Measurements from ENCODE around the gene ARL9.
A peak's percentile ranks its signal among the peaks of the same experiment; 100 is the strongest.
"Not testable (repeated sequence)": the region's sequence is repeated elsewhere in the genome, so short reads cannot be mapped to it uniquely, and the experiment has no call there.

Gene ARL9, protein sequence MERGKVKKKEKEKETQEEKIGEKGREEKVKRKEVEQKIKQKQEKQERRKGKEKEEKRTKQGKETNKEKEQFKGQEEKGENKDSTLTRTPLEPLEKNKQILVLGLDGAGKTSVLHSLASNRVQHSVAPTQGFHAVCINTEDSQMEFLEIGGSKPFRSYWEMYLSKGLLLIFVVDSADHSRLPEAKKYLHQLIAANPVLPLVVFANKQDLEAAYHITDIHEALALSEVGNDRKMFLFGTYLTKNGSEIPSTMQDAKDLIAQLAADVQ

DNA sequence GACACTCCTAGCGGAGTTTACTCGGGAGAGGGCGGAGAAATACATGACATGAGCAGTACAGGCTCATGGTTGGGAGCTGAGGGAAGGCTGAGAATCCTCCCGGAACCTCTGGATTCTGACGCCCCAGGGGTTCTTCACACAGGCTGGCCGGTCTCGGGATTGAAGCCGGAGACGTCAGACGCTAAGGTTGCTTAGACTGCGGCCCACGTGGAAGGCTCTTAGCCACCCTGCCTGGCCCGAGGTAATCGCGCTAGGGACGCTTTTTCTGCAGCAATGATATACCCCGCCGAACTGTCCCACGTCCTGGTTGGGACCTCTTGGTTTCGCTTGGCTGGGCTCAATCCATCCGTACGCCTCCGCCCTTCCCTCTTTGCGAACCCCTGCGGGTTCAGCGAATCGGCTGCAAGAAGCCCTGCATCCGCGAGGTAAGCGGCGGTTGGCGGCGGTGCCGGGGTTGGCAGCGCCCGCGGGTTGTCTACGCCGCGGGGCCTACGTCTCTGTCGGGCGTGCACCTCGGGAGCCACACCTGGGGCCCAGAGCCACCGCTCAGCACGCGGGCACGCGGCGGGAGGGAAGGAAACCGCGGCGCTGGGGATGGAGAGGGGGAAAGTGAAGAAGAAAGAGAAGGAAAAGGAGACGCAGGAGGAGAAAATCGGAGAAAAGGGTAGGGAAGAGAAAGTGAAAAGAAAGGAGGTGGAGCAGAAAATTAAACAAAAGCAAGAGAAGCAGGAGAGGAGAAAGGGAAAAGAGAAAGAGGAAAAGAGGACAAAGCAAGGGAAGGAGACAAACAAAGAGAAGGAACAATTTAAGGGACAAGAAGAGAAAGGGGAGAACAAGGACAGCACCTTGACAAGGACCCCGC, at the start of gene ARL9:
TSS of gene ARL9 (plus strand) at position 523 of the 862 bp plus-strand sequence. CDS start at position 595, 72 bp downstream.
- DNase-seq, result no peak

GRCh38 chr4:56460085-56460484, 45.5 kb upstream of the ARL9 start:
- DNase-seq, result no peak

GRCh38 chr4:56462157-56462556, 43.4 kb upstream of the ARL9 start:
- DNase-seq, result no peak

- no peak for DNase-seq
Measured at GRCh38 chr4:56463711-56464110, 41.9 kb upstream of the ARL9 start.

DNA sequence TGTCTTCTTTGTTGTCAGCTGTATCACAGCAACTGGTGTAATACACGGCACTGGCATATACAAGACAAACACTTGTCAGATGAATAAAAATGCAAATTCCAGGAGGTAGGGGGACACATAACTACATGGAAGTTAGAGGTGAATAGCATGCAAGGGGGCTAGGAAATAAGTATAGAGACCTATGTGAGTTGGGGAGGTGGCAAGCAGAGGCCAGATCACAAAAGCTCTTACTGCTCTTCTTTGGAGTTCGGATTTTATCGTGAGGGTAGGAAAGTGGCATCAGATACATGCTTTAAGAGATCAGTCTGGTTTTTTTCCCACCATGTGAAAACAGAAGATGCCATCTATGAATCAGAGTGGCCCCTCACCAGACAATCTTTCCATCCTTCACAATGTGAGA, 41.0 kb upstream of the ARL9 start:
- no peak for DNase-seq

- no peak for DNase-seq
Measured at GRCh38 chr4:56465599-56466295, 39.8 kb upstream of the ARL9 start.

GRCh38 chr4:56466296-56466761, 39.3 kb upstream of the ARL9 start:
- DNase-seq, result not testable (repeated sequence)

DNA sequence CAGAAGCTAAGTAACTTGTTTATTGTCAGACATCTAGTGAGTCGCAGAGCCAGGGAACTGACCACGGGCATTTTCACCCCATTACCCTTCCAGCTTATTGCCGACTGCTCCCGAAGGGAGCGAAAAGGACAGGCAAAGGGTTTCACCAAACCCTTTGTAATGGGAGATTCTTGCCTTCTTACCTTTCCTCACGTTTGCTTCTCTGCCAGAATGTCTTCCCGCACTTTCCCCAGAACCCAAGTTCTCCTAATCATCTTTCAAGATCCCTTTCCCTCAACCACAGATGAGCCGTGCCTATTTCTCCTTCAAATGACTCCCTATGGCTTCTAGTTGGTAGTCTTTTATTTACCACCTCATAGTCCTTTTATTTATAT, 38.7 kb upstream of the ARL9 start:
- DNase-seq, result no peak

GRCh38 chr4:56467284-56468096, 38.1 kb upstream of the ARL9 start, which contains the start of gene SRP72:
Gene SRP72, plus strand, starts transcription at chr4:56467617. Its CDS starts 19 bp downstream, at chr4:56467636.
- peak; percentile 78 for DNase-seq

DNA sequence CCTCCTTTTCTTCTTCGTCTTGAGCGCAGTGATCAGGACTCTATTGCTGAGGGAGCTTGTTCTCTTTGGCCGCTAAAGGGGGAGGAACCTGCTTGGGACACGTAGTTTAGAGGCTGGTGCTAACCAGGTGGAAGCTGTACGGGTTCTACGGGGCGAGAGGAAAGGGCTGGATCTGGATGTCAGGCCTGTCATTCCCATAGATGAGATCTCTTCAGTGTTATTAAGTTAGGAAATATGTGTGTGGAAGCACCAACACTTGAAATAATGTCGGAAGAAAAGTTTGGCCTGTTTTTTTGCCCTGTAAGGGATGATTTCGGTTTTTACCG, 37.5 kb upstream of the ARL9 start:
- peak; percentile 38 for DNase-seq

GRCh38 chr4:56469489-56470210, 35.9 kb upstream of the ARL9 start:
- no peak for DNase-seq

DNA sequence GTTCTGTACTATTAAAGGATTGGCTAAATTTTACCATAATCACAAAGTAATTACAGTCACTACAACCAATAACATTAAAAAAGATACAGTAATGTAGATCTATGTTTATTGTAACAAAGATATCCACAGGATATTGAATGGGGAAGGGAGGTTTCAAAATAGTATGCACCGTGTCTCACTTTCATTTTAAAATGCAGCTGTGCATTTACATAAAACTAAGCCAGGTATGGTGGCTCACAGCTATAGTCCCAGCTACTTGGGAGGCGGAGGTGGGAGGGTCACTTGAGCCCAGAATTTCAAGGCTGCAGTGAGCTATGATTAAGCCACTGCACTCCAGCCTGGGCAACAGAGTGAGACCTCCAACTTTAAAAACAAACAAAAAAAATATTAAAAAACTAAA, 29.7 kb upstream of the ARL9 start:
- DNase-seq, result no peak

DNA sequence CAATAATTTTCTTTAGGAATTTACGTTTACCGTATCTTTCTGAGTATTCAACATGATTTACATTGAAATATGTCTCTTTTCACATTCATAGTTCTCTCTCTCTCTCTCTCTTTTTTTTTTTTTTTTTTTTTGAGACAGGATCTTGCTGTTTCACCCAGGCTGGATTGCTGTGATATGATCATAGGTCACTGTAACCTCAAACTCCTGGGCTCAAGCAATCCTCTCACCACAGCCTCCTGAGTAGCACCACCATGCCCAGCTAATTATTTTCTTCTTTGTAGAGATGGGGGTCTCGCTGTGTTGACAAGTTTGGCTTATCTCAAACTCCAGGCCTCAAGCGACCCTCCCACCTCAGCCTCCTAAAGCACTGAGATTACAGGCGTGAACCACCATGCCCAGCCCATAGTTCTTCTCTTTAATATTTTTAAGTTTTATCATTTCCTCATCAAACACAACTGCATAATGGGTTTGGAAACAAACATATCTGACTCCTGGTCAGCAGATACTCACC, 28.3 kb upstream of the ARL9 start:
- no peak for DNase-seq

DNA sequence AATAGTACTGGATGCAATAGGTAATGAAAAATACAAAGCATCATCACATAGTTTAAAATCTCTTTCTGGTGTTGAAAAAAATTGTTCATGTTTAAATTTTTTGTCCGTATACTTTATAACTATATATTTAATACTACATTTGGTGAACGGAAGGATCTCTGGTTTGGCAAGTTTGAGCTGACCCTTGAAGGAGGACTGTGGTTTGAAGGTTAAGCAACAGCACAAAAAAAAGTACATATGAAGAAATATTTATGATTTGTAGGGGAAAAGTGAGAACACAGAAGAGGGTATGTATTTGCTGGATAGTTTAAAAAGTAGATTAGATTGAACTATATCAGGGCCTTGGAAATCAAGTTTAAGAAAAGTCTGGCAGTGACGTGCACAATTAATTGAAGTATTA, 24.9 kb upstream of the ARL9 start:
- DNase-seq, result no peak

DNA sequence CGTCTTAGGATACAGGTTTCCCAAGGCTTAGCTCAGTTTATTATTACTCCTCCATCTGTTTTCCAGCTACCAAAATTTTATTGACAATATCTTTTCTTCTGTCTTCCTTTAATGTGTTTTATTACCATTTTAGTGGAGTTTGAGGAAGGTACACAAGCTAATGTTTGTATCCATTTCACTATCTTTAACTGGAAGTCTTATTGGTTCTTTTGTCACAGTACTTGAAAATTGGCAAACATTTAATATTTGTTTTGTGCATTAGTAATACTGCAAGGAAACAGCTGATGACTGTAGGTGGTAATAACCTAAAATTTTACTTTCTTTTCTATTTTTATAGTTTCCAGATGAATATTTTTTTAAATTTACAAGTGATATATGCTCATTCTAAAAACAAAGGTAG, 9.3 kb upstream of the ARL9 start:
- DNase-seq, result no peak

- no peak for DNase-seq
Measured at GRCh38 chr4:56511098-56511497, 5.5 kb downstream of the ARL9 start.

DNA sequence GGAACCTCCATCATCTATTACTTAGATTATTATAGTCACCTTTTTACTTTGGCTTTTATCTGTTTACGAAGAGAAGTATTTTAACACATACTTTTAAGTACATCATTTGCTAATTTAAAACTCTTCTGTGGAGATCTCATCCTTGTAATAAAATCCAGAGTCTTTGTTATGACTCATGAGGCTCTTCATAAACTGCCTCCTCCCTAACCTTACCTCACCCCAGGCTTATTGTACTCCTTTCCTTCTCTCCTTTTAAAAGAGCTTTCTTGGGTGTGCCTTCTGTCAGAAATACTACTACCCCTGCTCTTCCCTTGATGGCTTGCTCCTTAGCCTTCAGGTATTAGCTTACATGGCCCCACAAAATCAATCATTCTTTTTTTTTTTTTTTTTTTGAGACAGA, 6.6 kb downstream of the ARL9 start:
- no peak for DNase-seq

GRCh38 chr4:56513517-56513916, 7.9 kb downstream of the ARL9 start:
- no peak for DNase-seq

GRCh38 chr4:56530269-56531148, 24.9 kb downstream of the ARL9 start:
- peak; percentile 72 for DNase-seq

- DNase-seq, result no peak
Measured at GRCh38 chr4:56531149-56531770, 25.7 kb downstream of the ARL9 start.
